ENCODE results near the gene PAPPA2. TPM values are rescaled to one million over a fixed set of nuclear protein-coding genes. Genes with fewer than 3 reads are reported as not detected.

The PAPPA2 gene
- total and polyA plus RNA-seq, 2 of the 8 experiments (the other 6 are each of a cell fraction or from before 2014, with no cell fraction given): 0.08 to 0.88 TPM

DNA sequence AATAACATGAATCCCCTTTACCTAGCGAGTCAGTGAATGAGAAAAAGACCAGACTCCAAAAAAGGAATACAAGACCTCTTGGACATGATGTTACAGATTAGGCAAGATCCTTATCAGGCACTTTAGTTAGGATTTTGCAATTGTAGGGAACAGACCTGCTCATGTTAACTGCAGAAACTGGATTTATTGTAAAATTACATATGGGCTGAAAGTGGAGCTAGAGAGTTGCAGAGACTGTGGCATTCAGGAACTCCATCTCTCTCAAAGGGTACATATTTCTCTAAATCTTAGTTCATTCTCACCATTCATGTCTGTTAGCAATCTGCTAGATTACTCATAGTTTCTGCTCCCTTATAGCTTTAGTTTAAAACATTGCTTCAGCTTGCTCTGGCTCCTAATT, 142.2 kb downstream of the PAPPA2 start:
- no peak overlapping the region for H2BK5ac ChIP-seq (ENCODE audit: low read depth, low read length)
- H4K91ac ChIP-seq (replicated peaks; ENCODE audit: insufficient read length, low read length): no peak overlapping the region
- WGBS, 2 experiments (ENCODE audit: extremely low coverage in 1 of 2, insufficient coverage in 1 of 2, insufficient read length in 1 of 2, insufficient replicate concordance in 2 of 2, low coverage in 1 of 2, low lambda C conversion rate in 2 of 2, missing lambda C conversion rate in 1 of 2): 89% methylated on average over 1 of the region's 1 CpG; no CpG with 5 or more reads in 1 of the 2 experiments
- H3K27me3 ChIP-seq (replicated peaks in 1 of 4; ENCODE audit: control insufficient read depth in 3 of 4, extremely low read depth in 1 of 4, insufficient read depth in 3 of 4, low read length in 3 of 4): no peaks in the 10 kb centered on the region
- no peaks in the 10 kb centered on the region for H3K4me1 ChIP-seq (replicated peaks in 1 of 4; ENCODE audit: control insufficient read depth in 3 of 4, insufficient read depth in 4 of 4, low read length in 3 of 4)
- H3K4me2 ChIP-seq (ENCODE audit: insufficient read depth in 1 of 2, low read depth in 2 of 2, low read length in 2 of 2): no peak overlapping the region
- no peak overlapping the region for H3K4me3 ChIP-seq (ENCODE audit: extremely low read depth in 1 of 4, insufficient read depth in 2 of 4, low read depth in 3 of 4, low read length in 4 of 4)
- no peak overlapping the region for H2AFZ ChIP-seq (ENCODE audit: low read length)
- no peak overlapping the region for H4K8ac ChIP-seq (ENCODE audit: extremely low read depth, insufficient read depth, low read length)
- H3K4ac ChIP-seq (replicated peaks; ENCODE audit: insufficient read length, low read depth, low read length): no peak overlapping the region
- CTCF ChIA-PET (ENCODE audit: partially characterized antibody): interaction anchor here (0.8 to 1.9 kb wide), 3 partner anchors 44 to 230 kb away, joined by 3 to 10 read pairs (median 3); no protein-coding TSS in a partner anchor
- no peaks in the 10 kb centered on the region for H4K20me1 ChIP-seq (replicated peaks in 1 of 2; ENCODE audit: control insufficient read depth in 1 of 2, insufficient read depth in 2 of 2, low read length in 2 of 2)
- no peak overlapping the region for H3K27ac ChIP-seq (ENCODE audit: low read depth, low read length)
- no peaks in the 10 kb centered on the region for H3K36me3 ChIP-seq (ENCODE audit: control insufficient read depth in 2 of 4, insufficient read depth in 4 of 4, low read length in 3 of 4)
- POLR2A ChIA-PET (ENCODE audit: partially characterized antibody): no interaction called here
- H3K79me1 ChIP-seq (ENCODE audit: low read depth, low read length): no peaks in the 10 kb centered on the region
- H2BK12ac ChIP-seq (ENCODE audit: low read depth, low read length): no peak overlapping the region
- H3K14ac ChIP-seq (ENCODE audit: insufficient read length): no peak overlapping the region
- no peak overlapping the region for H2BK15ac ChIP-seq (ENCODE audit: low read length)
- no peak overlapping the region for H3K23ac ChIP-seq (ENCODE audit: insufficient read length)
- no peak overlapping the region for H3K18ac ChIP-seq (ENCODE audit: extremely low read depth, low read length)
- no peak overlapping the region for H3K56ac ChIP-seq (replicated peaks; ENCODE audit: insufficient read length, low read depth, low read length)
- FAIRE-seq: no peak
- H4K5ac ChIP-seq (ENCODE audit: insufficient read length, low read depth, low read length): no peak overlapping the region
- no peaks in the 10 kb centered on the region for H3K9me3 ChIP-seq (ENCODE audit: insufficient read depth in 2 of 2, low read depth in 1 of 2, low read length in 1 of 2)
- no peaks in the 10 kb centered on the region for H3K23me2 ChIP-seq (ENCODE audit: low read depth, low read length)
- H2BK20ac ChIP-seq (ENCODE audit: low read length): no peak overlapping the region
- H3K9ac ChIP-seq (replicated peaks in 1 of 4; ENCODE audit: extremely low read depth in 1 of 4, low read depth in 3 of 4, low read length in 3 of 4): no peak overlapping the region
- no peak overlapping the region for H2AK5ac ChIP-seq (ENCODE audit: low read depth, low read length)
- no peaks in the 10 kb centered on the region for H3K79me2 ChIP-seq (ENCODE audit: control insufficient read depth in 1 of 2, insufficient read depth in 2 of 2, low read length in 2 of 2)
- no peak overlapping the region for H2BK120ac ChIP-seq (replicated peaks; ENCODE audit: low read depth, low read length)
- TF ChIP-seq PHF8 (conservative IDR thresholded peaks at IDR 0.05; ENCODE audit: low read depth, low read length) (no peak), CHD2 (IDR thresholded peaks at IDR 0.05; ENCODE audit: low read length) (no peak), POLR2AphosphoS5 (IDR thresholded peaks at IDR 0.05; ENCODE audit: low read depth, low read length) (no peak), EP300 (IDR thresholded peaks at IDR 0.05; ENCODE audit: borderline replicate concordance in 1 of 2, low read depth in 2 of 2, low read length in 2 of 2) (no peak), RAD21 (IDR thresholded peaks at IDR 0.05 in 1 of 2, conservative IDR thresholded peaks at IDR 0.05 in 1 of 2; ENCODE audit: low read depth in 2 of 2, low read length in 2 of 2) (no peak), CTBP2 (IDR thresholded peaks at IDR 0.05; ENCODE audit: borderline replicate concordance, insufficient read depth, insufficient read length, low read length) (no peak), BACH1 (IDR thresholded peaks at IDR 0.05; ENCODE audit: low read length) (no peak)
- DNase-seq (ENCODE audit: low read depth in 1 of 2, low spot score in 2 of 2): no peak
